CD4-positive, alpha-beta T cell (primary cell): ENCODE measurements around the gene PPP1R8. TPM values are rescaled to one million over a fixed set of nuclear protein-coding genes. Genes with fewer than 3 reads are reported as not detected.

Source experiments
- ATAC-seq: fragments of 200-7000 bp; cut with Tn5 transposase; one replicate; pipeline ENCODE4 v1.10.0; 2022; ENCODE audit warnings: mild to moderate bottlenecking; ENCODE audit not compliant: poor library complexity
- CTCF ChIA-PET: fragments of 350-600 bp; sonication (Branson Sonifier 250); formaldehyde crosslinking; loops from one replicate; lab custom pipeline; 2021; ENCODE audit warnings: antibody characterized with exemption, inconsistent platforms; lab: Charles Lee
- POLR2A ChIA-PET: fragments of 350-600 bp; sonication (Branson Sonifier 250); formaldehyde crosslinking; loops from one replicate; lab custom pipeline; 2021; ENCODE audit warnings: antibody characterized with exemption, inconsistent platforms; lab: Charles Lee
- DNase-seq, 14 experiments: peaks; one replicate each; pipeline ENCODE4 v3.0.0-alpha.2; 2013 to 2020; ENCODE audit warnings: mixed read lengths in 2 of 14
- H3K27ac ChIP-seq, 2 donors: one replicate each; pipeline versions ENCODE4 v1.5.1 to v1.7.0; 2013; ENCODE audit warnings: low read length in 2 of 2, low read depth in 1 of 2, mild to moderate bottlenecking in 1 of 2
- H3K27me3 ChIP-seq, 2 experiments: 1 replicate in 1 of 2; 2 replicates in 1 of 2; pipeline versions ENCODE4 v1.6.1 to v1.7.0; 2013; ENCODE audit warnings: low read length in 2 of 2, control low read depth in 1 of 2, mild to moderate bottlenecking in 1 of 2, moderate library complexity in 1 of 2; ENCODE audit not compliant: insufficient read depth in 2 of 2, control insufficient read depth in 1 of 2
- H3K36me3 ChIP-seq: one replicate; pipeline ENCODE4 v1.6.1; 2013; ENCODE audit warnings: low read length, control low read depth; ENCODE audit not compliant: insufficient read depth
- H3K4me1 ChIP-seq: one replicate; pipeline ENCODE4 v1.6.1; 2013; ENCODE audit warnings: low read length, control low read depth; ENCODE audit not compliant: insufficient read depth
- H3K4me3 ChIP-seq: one replicate; pipeline ENCODE4 v1.5.1; 2013; ENCODE audit warnings: mild to moderate bottlenecking, low read length, moderate library complexity
- H3K9me3 ChIP-seq, 2 experiments: 1 replicate in 1 of 2; 2 replicates in 1 of 2; pipeline versions ENCODE4 v1.6.1 to v1.7.0; 2013; ENCODE audit warnings: low read length in 2 of 2, mild to moderate bottlenecking in 2 of 2, control low read depth in 1 of 2, moderate library complexity in 1 of 2; ENCODE audit not compliant: control insufficient read depth in 1 of 2, insufficient read depth in 1 of 2
- H3K27ac Mint-ChIP-seq: one replicate; pipeline ENCODE4 v1.8.0; 2020; ENCODE audit warnings: mixed read lengths
- H3K27me3 Mint-ChIP-seq: one replicate; pipeline ENCODE4 v1.8.0; 2021; ENCODE audit warnings: mixed read lengths
- H3K36me3 Mint-ChIP-seq: one replicate; pipeline ENCODE4 v1.8.0; 2021; ENCODE audit warnings: low read depth, mixed read lengths
- H3K4me1 Mint-ChIP-seq: one replicate; pipeline ENCODE4 v1.8.0; 2021; ENCODE audit warnings: low read depth, mixed read lengths
- H3K4me3 Mint-ChIP-seq: one replicate; pipeline ENCODE4 v1.8.0; 2020; ENCODE audit warnings: mild to moderate bottlenecking, mixed read lengths
- H3K9me3 Mint-ChIP-seq: one replicate; pipeline ENCODE4 v1.8.0; 2020; ENCODE audit warnings: mixed read lengths
- CTCF ChIP-seq: fragments of 200-600 bp; IDR thresholded peaks from one replicate; pipeline ENCODE4 v1.8.0; 2022; ENCODE audit warnings: antibody characterized with exemption, mild to moderate bottlenecking
- intact Hi-C, 2 experiments: fragments of 100-400 bp; cut with DNase I in 1 of 2; cut with micrococcal nuclease in 1 of 2; formaldehyde crosslinking; loops; one replicate each; pipeline versions ENCODE4 v1.15.1 to v1.9.0; 2023 to 2025; cut with DNase I, micrococcal nuclease
- total RNA-seq, 174 experiments: library from RNA in 2 of 174; stranded (reverse) in 2 of 174; gene quantifications; one replicate each; pipeline ENCODE4 v1.2.3 and lab custom pipeline; 2021 to 2026

Gene PPP1R8
- total RNA-seq, 2 experiments from 2014 or later = 14.8 to 15.7 TPM

DNA sequence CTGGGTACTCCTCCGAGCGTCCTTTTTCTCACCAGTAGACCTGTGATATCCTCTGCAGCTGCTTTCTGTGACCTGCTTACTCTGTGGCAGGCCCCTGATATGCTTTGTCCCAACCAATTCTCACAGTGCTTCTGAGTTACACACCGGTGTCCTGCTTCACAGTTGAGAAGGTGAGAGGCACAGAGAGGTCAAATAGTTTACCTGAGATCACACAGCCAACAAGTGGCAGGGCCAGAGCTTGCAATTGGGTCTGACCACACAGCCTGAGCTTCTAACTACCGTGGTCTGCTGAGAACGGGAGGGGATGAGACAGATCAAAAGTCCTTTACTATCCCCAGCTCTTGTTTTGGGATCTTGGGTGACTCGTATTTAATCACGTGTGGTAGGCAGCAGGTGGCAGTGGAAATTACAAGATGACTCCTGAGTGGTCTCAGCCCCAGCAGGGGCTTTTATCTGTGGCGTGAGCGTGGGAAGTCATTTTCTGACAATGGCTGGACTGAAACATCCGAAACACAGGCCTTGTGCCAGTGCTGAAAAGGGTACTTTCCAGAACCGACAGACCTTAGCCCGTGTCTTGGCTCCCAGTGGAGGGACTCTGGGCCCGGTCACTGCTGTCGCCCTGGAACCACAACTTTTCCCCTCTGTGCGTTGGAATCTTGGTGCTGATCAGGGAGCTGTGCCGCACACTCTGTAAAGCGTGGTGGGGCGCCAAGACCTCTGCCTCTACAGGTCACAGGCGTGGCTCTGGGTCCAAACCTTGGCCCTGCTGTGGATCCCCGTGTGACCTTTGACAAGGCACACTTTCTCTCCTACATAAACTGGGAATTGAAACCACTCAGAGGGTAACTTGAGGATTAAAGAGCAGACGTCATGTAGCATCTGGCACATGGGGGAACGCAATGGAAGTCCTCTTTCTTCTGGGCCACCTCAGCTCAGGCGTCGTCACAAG is 53.7 kb downstream of the PPP1R8 start:
- CTCF ChIA-PET = no interaction called here
- H3K27ac Mint-ChIP-seq = peak overlapping the region; percentile 46
- Histone ChIP-seq H3K27ac (peak overlapping the region in 1 of 2 donors; percentile 77), H3K36me3 (peaks cover 75% of the 10 kb centered on the region), H3K9me3 (peaks cover 0 to 4% of the 10 kb centered on the region in 2 experiments), H3K4me1 (peaks cover 82% of the 10 kb centered on the region), H3K4me3 (no peak overlapping the region), H3K27me3 (no peaks in the 10 kb centered on the region)
- DNase-seq = peak in 3 of 14 experiments; percentile 50 to 62 (median 51)
- no peak overlapping the region for H3K4me3 Mint-ChIP-seq
- POLR2A ChIA-PET = interaction anchor here (0.5 kb wide), 1 partner anchor 1084 kb away, joined by 4 read pairs; no protein-coding TSS in a partner anchor
- TF ChIP-seq CTCF = no peak
- intact Hi-C loops = no loop called here
- H3K4me1 Mint-ChIP-seq = peaks cover 25% of the 10 kb centered on the region
- no peak for ATAC-seq
- no peaks in the 10 kb centered on the region for H3K9me3 Mint-ChIP-seq
- H3K36me3 Mint-ChIP-seq = peaks cover 83% of the 10 kb centered on the region
- no peaks in the 10 kb centered on the region for H3K27me3 Mint-ChIP-seq

DNA sequence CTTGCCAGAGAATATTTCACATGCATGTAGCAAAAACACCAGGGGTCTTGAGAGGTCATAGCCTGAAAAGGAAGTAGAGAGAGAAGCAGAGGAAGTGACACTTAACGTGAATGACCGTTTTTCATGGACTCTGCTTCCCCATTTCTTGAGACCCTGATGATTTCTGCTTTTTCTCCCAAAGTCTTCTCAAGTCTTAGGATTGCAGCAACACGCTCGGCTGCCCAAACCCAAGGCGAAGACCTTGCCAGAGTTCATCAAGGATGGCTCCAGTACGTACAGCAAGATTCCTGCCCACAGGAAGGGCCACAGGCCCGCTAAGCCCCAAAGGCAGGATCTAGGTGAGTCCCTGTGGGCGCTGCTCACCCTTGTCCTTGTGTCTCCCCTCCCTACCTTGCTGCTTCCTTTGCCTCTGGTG is 54.5 kb downstream of the PPP1R8 start:
- Histone ChIP-seq H3K4me1 (peaks cover 85% of the 10 kb centered on the region), H3K36me3 (peaks cover 73% of the 10 kb centered on the region), H3K27ac (peak overlapping the region in 1 of 2 donors; percentile 77), H3K9me3 (peaks cover 0 to 4% of the 10 kb centered on the region in 2 experiments), H3K27me3 (no peaks in the 10 kb centered on the region), H3K4me3 (no peak overlapping the region)
- CTCF ChIA-PET = no interaction called here
- H3K4me3 Mint-ChIP-seq = no peak overlapping the region
- POLR2A ChIA-PET = no interaction called here
- H3K4me1 Mint-ChIP-seq = peaks cover 27% of the 10 kb centered on the region
- peaks cover 78% of the 10 kb centered on the region for H3K36me3 Mint-ChIP-seq
- ATAC-seq = no peak
- H3K9me3 Mint-ChIP-seq = no peaks in the 10 kb centered on the region
- peak in 2 of 14 experiments; percentile 49 to 57 for DNase-seq
- intact Hi-C loops = no loop called here
- H3K27me3 Mint-ChIP-seq = no peaks in the 10 kb centered on the region
- H3K27ac Mint-ChIP-seq = no peak overlapping the region
- TF ChIP-seq CTCF = no peak

GRCh38 chr1:27885621-27886352 is 55.2 kb downstream of the PPP1R8 start:
- no peak overlapping the region for H3K4me3 Mint-ChIP-seq
- H3K4me1 ChIP-seq = peaks cover 91% of the 10 kb centered on the region
- no peaks in the 10 kb centered on the region for H3K27me3 ChIP-seq
- peak in 2 of 14 experiments; percentile 52 to 59 for DNase-seq
- no peak overlapping the region for H3K4me3 ChIP-seq
- POLR2A ChIA-PET = interaction anchor here (1.4 kb wide), 1 partner anchor 11 kb away, joined by 5 read pairs; no protein-coding TSS in a partner anchor
- no peaks in the 10 kb centered on the region for H3K27me3 Mint-ChIP-seq
- H3K36me3 ChIP-seq = peaks cover 70% of the 10 kb centered on the region
- peaks cover 82% of the 10 kb centered on the region for H3K36me3 Mint-ChIP-seq
- H3K27ac ChIP-seq = peak overlapping the region; percentile 60 to 77
- peaks cover 0 to 4% of the 10 kb centered on the region in 2 experiments for H3K9me3 ChIP-seq
- no peaks in the 10 kb centered on the region for H3K9me3 Mint-ChIP-seq
- peaks cover 31% of the 10 kb centered on the region for H3K4me1 Mint-ChIP-seq
- H3K27ac Mint-ChIP-seq = peak overlapping the region; percentile 86
- intact Hi-C loops = no loop called here
- CTCF ChIA-PET = interaction anchor here (1.9 kb wide), 1 partner anchor 55 kb away, joined by 6 read pairs; no protein-coding TSS in a partner anchor
- ATAC-seq = no peak
- no peak for TF ChIP-seq CTCF
